Fibroblast of pulmonary artery (primary cell): Measurements from ENCODE around the gene COL4A2.

Experiments
- DNase-seq: peaks from one replicate; pipeline ENCODE4 v3.0.0-alpha.2; 2010; ENCODE audit warnings: low read depth
- H3K4me3 ChIP-seq: replicated peaks from 2 replicates; pipeline ENCODE4 v1.5.1; 2011; ENCODE audit warnings: low read depth, mild to moderate bottlenecking, control low read depth, low read length, moderate library complexity
- TF ChIP-seq, protein P1 (sequence below): IDR thresholded peaks from 2 replicates; pipeline ENCODE4 v1.5.1; 2011; ENCODE audit warnings: mild to moderate bottlenecking, control low read depth, low read length, inconsistent platforms; ENCODE audit errors: missing control alignments

COL4A2 gene

DNA sequence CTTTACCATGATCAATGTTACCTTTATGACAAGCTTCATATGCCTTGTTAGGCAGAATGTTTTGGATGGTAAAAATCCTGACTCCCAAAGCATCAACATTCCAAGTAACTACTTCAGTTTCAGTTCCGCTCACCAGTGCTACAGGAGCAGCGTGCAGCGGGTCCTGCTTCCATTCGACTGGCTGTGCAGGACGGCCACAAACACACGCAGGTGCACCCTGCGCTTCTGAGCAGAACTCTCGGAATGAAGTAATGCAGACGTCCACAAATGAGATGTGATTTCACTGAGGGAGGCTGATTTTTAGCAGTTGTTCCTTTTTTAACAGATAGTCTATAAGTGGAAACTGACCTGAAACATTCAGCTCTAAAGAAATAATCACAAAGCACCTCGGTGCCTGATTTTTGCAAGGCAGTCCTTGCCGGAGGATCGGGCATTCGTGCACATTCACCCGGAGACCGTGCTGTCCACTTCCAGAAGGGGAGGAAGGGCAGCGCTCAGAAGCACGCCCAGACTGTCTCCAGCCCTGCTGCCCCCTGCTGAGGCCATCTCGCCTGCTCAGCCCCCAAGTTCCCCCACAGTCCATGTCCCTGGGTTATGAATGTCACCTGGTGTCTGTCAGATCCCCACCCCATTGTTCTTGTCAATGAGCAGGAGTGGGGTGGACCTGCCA, 168.6 kb downstream of the COL4A2 start:
- TF ChIP-seq, protein P1, sequence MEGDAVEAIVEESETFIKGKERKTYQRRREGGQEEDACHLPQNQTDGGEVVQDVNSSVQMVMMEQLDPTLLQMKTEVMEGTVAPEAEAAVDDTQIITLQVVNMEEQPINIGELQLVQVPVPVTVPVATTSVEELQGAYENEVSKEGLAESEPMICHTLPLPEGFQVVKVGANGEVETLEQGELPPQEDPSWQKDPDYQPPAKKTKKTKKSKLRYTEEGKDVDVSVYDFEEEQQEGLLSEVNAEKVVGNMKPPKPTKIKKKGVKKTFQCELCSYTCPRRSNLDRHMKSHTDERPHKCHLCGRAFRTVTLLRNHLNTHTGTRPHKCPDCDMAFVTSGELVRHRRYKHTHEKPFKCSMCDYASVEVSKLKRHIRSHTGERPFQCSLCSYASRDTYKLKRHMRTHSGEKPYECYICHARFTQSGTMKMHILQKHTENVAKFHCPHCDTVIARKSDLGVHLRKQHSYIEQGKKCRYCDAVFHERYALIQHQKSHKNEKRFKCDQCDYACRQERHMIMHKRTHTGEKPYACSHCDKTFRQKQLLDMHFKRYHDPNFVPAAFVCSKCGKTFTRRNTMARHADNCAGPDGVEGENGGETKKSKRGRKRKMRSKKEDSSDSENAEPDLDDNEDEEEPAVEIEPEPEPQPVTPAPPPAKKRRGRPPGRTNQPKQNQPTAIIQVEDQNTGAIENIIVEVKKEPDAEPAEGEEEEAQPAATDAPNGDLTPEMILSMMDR = no peak
- DNase-seq = no peak
- no peak overlapping the region for H3K4me3 ChIP-seq

DNA sequence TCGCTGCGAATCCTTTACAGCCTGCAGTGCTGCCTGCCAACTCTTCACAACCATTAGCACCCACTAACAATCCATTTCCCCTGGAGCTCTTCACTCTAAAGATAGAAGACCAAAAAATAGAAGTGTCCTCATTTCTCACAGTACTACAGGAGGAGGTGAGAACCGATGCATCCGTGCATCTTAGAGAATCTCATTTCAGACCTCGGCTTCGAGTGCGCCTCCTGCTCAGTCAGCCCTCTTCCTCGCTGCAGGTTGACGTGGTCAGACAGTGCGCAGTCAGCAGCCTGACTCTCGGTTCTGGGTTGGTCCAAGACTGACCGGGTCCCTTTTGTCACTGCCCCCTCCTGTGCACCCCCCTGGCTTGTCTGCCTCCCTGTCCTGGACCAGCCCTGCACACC, 169.1 kb downstream of the COL4A2 start:
- no peak overlapping the region for H3K4me3 ChIP-seq
- TF ChIP-seq, protein P1 = no peak
- DNase-seq = no peak

DNA sequence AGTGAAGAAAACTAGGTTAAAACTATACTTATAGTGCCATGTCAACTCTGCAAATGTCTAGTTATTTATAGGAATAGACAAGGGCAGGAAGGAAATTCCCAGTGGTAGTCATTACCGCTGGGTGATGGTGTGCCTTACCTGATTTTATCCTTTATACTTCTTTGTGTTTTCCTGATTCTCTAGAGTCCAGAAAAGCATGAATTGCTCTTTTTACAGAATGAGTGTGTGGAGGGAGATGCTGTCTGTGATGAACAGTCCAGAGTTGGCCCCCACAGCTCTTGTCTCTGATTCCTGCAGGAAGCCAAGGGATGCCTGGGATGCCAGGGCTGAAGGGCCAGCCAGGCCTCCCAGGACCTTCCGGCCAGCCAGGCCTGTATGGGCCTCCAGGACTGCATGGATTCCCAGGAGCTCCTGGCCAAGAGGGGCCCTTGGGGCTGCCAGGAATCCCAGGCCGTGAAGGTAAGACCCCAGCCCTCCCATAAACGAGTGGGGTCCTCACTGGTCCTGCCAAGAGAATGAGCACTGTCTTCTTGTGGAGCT, 170.7 kb downstream of the COL4A2 start:
- TF ChIP-seq, protein P1 = no peak
- no peak for DNase-seq
- H3K4me3 ChIP-seq = no peak overlapping the region

DNA sequence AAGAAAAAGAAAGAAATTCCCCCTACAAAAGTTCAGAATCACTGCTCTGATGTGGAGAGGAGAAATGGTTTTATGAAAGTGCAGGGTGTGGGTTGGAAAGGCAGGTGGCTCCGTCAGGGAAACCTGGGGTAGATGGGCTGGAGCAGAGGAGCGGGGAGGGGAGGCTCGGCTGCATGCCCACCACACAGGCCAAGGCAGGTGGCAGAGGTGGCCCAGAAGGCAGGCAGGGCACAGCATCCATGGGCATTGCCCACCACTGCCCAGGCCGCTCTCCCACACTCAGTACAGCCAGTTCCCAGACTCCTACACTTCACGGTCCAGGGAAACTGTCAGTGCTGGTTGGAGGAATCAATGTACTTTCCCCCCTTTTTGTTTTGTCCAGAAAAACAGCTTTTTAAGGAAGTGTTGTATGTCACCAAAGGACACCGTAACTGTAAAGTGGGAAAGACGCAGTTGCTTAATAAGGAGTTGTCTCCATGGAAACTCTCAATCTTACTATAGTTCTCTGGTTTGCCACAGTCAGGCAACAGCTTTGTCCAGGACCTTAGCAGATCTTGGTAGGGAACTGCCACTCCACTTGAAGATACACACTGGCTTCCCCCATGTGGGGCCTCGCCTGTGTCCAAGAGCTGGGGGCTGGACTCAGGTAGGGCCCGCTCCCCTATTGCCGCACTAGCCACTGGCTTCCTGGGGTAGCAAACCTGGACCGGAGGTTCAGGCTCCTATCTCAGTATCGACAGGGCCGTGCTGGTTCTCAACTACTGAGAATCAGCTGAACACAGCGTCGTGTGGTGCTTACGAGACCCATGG, 171.5 kb downstream of the COL4A2 start:
- no peak overlapping the region for H3K4me3 ChIP-seq
- TF ChIP-seq, protein P1 = no peak
- DNase-seq = no peak

DNA sequence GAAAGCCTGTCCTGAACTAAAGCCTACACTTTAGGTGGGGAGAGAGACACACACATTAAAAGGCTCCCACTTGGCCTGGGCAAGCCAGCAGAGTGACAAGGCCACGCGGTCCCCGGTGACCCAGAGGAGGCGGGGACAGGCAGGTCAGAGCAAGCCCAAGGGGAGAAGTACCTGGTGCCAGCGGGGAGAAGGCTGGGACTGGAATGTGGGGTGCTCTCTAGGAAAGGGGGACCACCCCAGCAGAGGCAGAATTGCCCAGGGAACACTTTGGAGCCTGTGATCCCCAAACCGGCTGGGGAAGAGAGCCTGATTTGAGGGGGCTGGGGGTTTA, 172.1 kb downstream of the COL4A2 start:
- H3K4me3 ChIP-seq = no peak overlapping the region
- TF ChIP-seq, protein P1 = no peak

DNA sequence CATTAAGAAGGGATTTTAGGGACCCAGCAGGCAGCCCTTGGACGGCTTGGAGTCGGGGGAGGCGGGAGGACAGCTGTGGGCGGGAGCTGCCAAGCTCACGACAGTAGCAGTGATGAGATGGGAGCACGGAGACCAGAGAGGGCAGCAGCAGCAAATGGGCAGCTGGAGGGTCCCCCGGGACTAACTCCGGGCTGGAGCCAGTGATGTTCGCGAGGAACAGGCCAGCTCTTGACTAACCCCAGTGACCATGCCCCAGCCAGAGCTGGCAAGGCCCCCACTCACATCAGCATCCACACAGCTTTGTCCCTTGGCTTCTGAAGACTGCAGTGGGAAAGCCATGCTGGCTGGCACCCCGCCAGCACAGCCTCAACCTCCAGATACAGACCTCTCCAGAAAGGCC, 172.6 kb downstream of the COL4A2 start:
- DNase-seq = no peak
- TF ChIP-seq, protein P1 = no peak
- no peak overlapping the region for H3K4me3 ChIP-seq

More for the DNA sequence above, 172.1 kb downstream of the COL4A2 start:
- no peak for DNase-seq
